GM12875 (cell line): ENCODE measurements around the gene HECTD2.
"Not testable (repeated sequence)": the region's sequence is repeated elsewhere in the genome, so short reads cannot be mapped to it uniquely, and the experiment has no call there.

ENCODE experiments used
- H3K4me3 ChIP-seq: one replicate; pipeline ENCODE4 v1.5.1; 2011; ENCODE audit warnings: low read depth, low read length, control low read depth
- CTCF ChIP-seq: IDR thresholded peaks from 2 replicates; pipeline ENCODE4 v1.5.1; 2011; ENCODE audit warnings: low read depth, mild to moderate bottlenecking, control low read depth, inconsistent platforms, low read length, moderate library complexity, borderline replicate concordance; ENCODE audit not compliant: insufficient read depth

The HECTD2 gene

GRCh38 chr10:91433620-91434019 lies 23.5 kb downstream of the HECTD2 start:
- no peak overlapping the region for H3K4me3 ChIP-seq
- no peak for TF ChIP-seq CTCF

GRCh38 chr10:91434041-91434440 lies 23.9 kb downstream of the HECTD2 start:
- TF ChIP-seq CTCF = no peak
- H3K4me3 ChIP-seq = no peak overlapping the region

- TF ChIP-seq CTCF = no peak
- H3K4me3 ChIP-seq = no peak overlapping the region
Observed at GRCh38 chr10:91435241-91435640, 25.1 kb downstream of the HECTD2 start.

- H3K4me3 ChIP-seq = not testable (repeated sequence)
Observed at GRCh38 chr10:91438228-91438627, 28.1 kb downstream of the HECTD2 start.

GRCh38 chr10:91444211-91445182 lies 34.4 kb downstream of the HECTD2 start:
- no peak for TF ChIP-seq CTCF

GRCh38 chr10:91452063-91452462 lies 41.9 kb downstream of the HECTD2 start:
- TF ChIP-seq CTCF = no peak
- no peak overlapping the region for H3K4me3 ChIP-seq

More at GRCh38 chr10:91444211-91445182, 34.4 kb downstream of the HECTD2 start:
- no peak overlapping the region for H3K4me3 ChIP-seq

GRCh38 chr10:91453535-91453934 lies 43.4 kb downstream of the HECTD2 start:
- no peak for TF ChIP-seq CTCF
- H3K4me3 ChIP-seq = no peak overlapping the region

- not testable (repeated sequence) for H3K4me3 ChIP-seq
Observed at GRCh38 chr10:91455135-91455534, 45.0 kb downstream of the HECTD2 start.
